Hematopoietic multipotent progenitor cell treated with erythropoietin and hydrocortisone succinate and interleukin-3 and kit ligand, for 6 days (in vitro differentiated cells): ENCODE measurements around the gene RBBP8NL.

ENCODE experiments used
- DNase-seq: peaks from one replicate; pipeline ENCODE4 v3.0.0-alpha.2; 2015

Gene RBBP8NL

DNA sequence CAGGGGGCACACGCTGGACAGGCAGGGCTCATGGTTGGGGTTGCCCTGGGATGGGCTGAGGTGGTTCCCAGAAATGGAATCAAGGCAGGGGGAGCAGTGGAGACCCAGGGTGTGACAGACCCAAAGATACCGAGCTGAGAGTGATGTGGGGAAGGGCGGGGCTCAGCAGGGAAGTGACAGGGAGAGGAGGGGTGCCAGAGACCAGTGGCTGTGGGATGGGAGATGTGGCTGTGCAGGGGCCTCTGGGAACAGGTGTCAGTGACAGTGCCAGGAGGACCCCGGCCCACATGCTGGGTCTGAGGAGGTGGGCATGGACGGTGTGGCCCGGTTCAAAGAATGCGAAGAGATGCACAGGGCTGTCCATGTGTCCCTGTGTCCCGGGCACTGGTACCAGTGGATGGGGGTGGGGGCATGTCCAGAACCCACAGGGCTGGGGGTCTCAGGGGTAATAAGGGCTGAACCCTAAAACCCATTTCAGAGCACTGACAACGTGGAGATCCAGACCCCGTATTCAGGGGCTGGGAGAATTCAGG lies 21.3 kb downstream of the RBBP8NL start:
- DNase-seq = no peak

DNA sequence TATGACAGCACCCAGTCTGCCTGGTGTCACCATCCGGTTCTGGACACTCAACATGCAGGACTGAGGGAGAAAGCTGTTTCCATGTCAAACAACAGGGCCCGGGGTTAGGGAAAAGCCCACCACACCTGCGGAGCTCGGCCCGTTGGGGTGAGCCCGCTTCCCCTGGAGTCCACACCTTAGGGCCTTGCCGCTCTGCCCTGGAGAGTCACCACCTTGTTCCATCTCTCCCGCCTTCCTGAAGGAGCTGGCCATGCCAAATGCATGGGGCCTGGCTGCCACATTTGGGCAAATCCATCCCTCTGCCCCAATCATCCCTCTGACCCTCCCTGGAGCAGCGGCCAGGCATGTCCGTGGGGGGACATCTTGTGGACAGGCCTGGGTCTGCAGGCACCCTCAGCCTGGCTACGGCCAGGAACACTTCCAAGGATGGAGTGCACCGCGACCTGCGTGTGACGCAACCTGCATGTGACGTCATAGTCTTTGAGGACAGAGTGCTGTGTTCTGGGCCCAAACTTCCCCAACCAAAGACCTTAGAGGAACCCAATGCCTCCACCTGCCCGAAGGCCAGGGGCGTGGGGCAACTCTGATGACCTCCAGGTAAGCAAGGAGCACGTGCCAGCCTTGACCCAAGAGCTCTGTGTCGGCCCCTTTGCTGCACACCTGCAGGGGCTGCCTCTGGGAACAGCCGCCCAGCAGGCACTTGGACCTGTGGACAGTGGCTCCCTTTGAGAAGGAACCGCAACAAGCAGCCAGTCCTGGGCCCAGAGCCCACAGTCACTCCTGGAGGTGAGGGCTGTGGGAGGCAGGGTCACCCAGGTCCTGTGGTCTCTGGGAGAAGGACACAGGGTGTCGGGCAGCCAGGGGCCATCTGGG lies 22.0 kb downstream of the RBBP8NL start:
- DNase-seq = no peak

DNA sequence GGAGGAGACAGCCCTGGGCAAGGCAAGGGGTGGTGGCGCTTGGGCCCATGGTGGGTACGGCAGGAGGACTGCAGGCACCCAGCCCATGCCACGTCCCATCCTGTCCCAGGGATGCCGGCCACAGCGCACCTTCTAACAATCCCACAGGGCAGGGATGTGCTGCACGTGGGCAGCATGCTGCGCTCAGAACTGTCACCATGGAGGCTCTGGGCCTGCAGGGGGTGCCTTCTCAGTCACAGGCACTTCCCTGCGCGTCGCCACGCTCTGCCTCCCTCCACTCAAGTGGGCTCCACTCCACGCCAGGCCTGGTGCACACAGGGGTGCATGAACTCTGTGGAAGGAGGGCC lies 22.6 kb downstream of the RBBP8NL start:
- no peak for DNase-seq

DNA sequence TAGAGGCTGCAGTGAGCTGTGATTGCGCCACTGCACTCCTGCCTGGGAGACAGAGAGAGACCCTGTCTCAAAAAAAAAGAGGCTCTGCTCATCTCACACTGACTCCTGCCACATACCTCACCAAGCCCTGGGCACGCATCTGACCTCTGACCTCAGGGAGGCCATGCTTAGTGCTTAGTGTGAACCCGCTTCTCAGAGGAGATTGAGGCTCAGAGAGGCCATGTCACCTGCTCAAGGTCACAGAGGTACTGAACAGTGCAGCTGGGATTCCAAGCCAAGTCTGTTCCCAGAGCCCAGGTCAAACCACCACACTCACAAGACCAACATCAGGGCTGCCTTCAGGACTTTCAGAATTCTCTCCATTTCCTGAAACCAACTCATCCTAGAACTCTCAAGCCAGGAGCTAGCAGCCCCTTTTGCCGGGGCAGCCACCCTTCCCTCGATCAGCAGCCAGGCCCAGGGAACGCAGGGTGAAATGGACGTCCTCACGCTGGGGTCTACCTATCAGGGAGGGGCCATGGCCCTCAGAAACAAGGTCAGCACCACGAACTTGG lies 23.1 kb downstream of the RBBP8NL start:
- DNase-seq = no peak

DNA sequence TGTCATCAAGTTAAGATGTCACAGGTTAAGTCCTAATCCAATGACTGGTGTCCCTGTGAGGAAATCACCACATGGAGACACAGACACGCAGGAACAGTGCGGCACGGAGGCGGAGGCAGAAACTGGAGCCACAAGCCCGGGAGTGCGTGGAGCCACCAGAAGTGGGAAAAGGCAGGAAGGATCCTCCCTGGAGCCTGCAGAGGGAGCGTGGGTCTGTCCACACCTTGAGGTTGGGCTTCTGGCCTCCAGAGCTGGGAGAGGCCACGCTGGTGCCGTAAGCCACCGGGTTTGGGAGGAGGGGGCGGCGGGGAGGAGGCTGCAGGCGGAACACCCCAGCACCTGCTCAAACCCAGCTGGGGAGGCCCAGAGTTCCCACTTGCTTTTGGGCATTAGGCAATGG lies 24.0 kb downstream of the RBBP8NL start:
- no peak for DNase-seq

DNA sequence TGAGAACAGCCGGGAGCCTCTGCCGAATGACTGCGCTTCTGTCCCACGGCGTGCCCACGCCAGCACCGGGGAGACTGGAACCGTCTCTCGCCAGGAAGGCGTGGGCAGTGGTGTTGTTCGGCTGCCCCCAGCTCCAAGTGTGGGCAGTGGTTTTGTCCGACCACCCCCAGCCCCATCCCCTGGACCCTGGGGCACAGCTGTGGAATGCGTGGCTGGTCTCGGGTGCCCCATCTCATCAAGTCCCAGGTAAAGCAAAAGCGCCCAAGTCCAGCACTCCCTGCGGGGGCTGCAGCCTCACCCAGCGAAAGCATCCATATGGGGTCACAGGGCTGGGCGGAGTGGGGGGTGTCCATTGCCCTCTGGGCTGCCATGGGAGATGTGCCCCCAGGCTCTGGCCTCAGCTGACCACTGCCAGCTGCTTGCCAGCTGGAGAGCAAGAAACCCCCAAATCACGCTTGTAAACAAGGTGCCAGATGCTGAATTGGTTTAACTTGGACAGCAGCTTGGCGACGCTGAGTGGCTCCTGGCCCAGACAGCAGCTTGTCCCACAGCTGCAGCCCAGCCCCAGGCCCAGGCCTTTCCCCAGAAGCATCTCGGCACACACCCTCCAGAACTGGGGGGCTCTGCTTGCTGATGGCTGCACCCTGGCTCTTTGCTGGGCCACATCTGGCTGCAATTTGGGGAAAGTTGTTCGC lies 24.7 kb downstream of the RBBP8NL start:
- no peak for DNase-seq

DNA sequence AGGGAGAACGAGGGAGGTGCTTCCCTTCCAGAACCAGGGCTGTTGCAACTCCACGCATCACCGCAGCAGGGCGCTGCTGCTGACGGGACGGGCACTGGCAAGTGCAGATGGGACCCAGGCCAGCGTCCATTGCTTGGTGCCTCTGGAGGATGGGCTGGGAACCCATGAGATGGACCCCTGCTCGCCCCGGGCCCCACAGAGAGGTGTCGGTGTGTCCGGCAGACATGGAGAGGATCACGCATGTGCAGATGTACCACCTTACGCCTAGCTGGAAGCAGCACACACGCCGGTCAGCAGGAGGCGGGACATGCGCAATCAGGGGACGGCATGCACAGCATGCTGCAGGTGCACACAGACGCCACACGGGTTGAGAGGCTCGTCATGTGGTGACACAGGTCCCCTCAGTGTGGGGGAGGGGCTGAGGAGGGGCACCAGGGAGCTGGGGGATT lies 26.0 kb downstream of the RBBP8NL start:
- DNase-seq = no peak

DNA sequence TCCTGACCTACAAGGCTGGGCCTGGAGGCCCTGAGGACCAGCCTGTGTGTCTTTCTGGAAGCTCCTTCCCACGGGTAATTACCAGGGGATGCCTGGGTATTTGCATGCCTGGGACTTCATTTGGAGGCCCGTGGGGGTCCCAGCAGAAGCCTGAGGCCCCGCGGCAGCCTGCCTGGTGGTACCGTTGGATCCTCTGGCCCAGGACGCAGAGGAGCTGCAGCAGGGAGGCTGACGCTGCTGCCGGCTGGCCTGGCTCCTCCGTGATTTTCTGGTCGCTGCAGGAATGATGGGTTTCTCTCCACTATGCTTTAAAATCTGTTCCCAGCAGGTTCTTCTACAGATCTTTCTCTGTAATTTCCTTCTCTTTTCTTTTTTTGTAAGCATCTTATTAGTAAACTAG lies 26.8 kb downstream of the RBBP8NL start:
- DNase-seq = no peak

DNA sequence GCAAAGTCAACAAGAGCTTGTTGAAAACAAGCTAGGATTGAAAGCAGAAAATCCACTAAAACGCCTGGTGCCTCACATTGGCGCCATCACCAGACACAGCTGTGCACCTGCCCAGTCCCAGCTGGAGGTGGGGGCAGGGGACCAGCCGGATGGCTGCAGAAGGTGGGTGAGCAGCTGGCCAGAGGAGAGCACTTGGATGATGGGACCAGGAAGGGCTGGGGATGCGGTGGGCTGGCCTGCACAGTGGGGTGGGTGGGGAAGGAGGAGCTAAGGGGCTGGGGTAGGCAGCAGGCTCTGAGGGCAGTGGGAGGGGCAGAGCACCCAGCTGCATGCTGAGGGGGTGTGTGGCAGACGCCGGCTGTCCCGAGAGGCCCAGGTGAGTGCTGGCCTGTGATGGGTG lies 27.3 kb downstream of the RBBP8NL start:
- DNase-seq = no peak

DNA sequence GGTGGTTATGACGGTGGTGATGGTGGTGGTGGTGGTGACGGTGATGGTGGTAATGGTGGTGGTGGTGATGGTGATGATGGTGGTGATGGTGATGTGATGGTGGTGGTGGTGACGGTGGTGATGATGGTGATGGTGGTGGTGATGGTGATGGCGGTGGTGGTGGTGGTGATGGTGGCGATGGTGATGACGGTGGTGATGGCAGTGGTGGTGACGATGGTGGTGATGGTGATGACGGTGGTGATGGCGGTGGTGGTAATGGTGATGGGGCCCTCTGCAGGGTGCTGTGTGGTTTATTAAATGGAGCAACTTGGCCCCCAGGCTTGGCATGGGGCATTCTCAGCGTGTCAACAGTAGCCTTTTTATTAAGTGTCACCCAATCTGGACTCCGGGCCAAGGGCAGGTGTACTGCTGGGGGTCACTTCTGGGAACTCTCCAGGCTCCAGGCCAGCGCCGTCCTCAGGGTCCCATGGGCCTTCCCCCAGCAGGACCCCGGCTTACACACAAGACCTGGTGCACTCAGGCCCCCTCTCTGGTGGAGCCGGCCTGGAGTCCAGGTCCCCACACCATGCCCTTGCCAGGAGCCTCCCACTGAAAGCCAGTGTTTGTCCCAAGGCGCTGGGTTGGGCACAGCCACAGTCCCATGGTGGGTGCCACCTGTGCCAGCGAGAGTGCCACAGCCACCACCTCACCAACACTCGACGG lies 29.1 kb downstream of the RBBP8NL start:
- DNase-seq = no peak

DNA sequence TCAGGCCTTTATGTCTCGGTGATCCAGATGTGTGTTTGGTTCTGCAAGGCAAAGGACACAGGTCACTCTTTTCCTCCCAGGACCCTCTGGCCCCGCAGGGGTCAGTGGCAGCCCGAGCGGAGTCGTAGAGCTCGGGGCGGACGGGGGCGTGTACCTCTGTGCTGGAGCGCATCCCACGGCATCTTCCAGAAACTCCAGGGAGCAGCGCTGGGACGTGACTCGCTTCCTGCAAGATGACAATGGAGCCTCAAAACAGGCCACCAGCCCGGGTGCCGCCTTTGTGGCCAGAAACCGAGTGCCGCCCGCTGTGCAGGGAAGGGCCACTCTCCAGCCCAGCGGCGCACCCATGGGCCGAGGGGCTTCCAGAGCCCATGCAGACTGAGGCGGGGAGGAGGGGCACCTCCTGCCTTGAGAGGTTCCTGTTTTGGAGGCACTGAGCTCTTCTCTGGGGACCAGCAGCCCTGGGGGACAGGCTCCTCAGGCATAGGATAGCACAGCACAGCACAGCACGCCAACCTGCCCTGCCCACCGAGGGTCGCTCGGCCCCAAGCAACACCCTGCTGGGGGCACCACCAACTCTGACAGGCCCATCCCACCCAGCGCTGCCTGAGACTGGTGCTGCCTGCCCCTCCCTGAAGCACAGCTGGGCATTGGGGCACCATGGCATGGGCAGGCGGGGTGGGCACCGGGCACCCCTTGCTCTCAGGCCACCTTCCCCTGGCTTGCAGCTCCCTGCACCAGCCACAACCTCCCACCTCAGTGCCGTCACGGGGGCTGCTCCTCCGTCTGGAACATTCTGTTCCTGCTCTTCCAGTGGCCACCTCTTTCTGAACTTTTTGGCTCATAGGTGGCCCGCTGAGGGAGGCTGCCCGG lies 30.7 kb downstream of the RBBP8NL start:
- no peak for DNase-seq

DNA sequence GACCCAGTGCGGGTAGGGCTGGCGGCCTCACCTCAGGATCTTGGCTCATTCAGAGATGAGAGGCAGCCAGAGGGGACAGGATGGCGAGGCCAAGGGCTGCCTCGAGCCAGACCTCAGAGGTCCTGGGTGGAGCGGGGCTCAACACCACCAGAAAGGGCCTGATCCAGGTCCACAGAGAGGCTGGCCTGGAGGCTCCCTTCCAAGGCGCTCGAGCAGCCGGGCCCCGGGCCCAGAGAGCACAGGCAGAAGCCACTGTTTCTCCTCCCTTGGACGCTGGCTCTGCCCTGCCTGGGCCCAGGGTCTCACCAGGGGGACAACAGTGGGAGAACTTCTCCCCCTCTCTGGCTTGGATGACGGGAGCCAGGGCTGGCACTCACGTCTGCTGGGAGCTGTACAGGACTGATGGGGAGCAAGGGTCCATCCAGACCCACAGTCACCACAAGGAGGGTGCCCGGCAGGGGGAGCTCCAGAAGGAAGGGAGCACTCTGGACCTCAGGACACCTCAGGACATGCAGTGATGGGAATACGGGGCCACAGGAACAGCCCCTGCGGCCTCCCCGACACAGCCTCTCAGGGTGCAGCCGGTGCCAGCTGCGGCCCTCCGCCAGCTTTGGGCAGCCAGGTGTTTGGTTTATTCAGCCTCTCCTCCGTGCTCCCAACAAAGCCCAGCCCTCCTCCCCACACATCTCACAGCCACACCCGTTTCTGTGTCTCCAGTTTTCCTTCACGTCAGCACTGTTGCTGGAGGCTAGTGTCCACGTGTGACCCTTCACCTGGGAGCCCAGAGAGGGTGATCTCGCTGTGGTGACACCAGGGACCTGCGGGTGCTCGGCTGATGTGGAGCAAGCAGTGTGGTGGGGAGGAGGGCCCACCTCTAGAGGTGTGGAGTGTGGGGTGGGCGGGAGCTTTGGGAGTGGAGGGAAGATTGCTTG lies 31.8 kb downstream of the RBBP8NL start:
- DNase-seq = no peak

DNA sequence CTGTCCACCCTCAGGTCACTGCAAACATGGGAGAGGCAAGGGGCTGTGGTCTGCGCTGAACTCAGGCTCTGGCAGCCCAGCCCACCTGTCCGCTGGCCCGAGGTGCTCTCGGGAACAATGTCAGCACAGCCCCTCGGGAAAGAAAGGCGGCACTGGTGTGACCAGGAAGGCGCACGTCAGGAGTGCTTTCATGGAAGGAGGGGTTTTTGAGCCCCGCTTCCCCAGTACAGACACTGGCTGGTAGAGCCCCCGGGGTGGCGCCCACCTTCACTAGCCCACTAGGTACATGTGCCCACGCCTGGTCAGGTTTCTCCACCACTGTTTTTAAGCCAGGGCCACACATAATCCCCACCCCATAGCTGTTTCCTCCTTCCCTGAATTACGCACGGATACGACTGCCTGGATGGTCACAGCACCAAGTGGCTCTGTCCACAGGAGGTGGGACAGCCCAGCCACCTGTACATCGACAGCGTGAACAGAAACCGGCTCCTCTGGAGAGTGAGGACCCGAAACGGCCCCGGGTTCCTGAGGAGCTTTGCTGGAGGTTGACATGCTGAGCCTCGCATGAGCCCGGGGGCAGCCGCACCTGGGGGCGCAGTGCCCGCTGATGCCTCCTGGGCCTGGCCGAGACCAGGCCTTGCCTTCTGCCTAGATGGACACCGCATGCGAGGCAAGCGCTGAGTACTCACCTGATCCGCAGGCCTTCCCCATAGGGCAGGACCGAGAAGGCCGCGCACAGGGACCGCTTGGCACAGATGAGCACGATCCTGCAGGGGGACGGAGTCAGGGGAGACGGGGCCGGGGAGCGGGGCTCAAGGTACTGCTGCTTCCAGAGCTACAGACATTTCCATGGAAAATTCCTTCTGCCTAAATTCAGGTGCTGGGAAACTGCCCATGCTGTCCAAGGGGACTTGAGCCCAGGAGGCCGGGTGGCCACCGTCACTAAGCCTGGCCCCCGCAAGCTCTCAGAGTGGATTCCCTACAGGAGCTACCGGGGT lies 32.8 kb downstream of the RBBP8NL start:
- no peak for DNase-seq

DNA sequence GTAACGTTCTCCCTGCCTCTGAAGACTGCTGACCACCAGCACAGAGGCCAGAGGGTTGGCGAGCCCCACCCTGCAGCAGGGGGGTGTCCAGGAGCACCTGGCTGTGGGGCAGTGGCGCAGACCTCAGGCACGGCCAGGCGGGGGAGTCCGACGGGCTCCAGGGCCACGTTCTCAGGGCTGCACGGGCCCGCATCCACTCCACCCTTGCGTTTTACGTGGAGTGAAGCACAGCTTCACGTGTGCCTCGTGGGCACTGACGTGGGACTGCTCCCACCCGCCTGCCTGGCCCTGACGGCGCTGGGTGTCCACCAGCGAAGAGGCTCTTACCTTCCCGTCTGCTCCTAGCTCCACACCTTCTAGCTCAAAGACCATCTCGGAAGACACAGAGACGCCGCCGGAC lies 33.5 kb downstream of the RBBP8NL start:
- DNase-seq = no peak

DNA sequence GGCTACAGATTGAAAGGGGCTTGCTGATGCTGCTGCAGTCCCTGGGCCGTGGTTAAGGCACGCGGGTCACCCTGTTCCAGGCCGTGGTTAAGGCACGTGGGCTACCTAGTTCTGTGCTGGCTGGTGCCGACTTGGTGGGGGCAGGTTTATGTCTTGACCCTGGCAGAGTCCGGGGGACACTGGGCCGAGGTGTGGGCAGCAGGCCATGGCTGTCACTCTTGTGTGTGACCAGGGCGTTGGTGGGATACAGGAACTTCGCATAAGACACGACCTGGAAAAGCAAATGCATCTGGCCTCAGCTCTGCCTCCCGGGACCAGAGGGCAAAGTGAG lies 34.0 kb downstream of the RBBP8NL start:
- no peak for DNase-seq

DNA sequence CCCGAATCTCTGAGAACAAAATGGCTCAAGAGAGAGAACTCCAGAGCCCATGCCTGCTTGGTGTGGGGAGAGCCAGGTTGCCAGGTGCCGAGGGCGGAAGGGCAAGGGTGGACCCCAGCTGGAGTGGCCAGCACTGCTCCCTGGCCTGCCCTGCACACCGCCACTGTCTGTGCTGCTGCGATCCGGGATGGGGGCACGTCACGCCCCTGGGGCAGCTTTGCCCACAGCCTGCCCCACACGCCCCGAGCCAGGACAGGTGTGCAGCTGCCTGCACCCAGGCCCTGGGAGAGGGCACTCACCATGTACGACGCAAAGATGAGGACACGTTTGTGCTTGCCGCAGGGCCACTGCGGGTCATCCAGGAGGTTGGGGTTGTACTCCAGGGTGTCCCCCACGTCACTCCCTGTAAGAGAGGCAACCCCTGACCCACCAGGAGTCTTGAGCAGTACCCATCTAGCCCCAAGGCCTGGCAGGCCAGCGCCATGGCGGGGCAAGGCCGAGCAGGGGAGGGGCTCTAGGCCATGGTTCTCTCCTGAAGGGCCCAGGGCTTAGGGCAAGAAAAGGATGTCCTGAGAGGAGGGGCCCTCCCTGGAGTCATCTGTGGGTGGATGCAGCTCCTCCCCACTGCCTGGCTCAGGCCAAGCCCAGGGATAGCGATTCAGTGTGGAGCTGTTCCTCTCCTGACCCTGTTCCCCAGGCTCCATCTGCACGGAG lies 34.6 kb downstream of the RBBP8NL start:
- DNase-seq = no peak

DNA sequence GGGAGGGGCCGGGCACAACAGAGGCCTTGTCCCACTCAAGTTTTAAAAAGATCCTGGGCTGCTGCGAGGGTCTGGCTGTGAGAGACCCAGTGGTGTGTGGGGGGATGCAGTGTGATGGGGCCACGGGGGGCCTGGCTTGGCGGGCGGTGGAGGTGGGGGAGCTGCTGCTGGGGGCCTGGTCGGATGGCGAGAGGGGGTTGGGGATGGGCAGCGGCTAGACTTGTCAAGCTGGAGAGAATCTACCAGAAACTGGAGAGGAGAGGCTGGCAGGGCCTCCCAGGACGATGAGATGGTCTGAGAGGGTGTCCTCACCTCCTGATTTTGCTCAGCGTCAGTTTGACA lies 35.3 kb downstream of the RBBP8NL start:
- no peak for DNase-seq

DNA sequence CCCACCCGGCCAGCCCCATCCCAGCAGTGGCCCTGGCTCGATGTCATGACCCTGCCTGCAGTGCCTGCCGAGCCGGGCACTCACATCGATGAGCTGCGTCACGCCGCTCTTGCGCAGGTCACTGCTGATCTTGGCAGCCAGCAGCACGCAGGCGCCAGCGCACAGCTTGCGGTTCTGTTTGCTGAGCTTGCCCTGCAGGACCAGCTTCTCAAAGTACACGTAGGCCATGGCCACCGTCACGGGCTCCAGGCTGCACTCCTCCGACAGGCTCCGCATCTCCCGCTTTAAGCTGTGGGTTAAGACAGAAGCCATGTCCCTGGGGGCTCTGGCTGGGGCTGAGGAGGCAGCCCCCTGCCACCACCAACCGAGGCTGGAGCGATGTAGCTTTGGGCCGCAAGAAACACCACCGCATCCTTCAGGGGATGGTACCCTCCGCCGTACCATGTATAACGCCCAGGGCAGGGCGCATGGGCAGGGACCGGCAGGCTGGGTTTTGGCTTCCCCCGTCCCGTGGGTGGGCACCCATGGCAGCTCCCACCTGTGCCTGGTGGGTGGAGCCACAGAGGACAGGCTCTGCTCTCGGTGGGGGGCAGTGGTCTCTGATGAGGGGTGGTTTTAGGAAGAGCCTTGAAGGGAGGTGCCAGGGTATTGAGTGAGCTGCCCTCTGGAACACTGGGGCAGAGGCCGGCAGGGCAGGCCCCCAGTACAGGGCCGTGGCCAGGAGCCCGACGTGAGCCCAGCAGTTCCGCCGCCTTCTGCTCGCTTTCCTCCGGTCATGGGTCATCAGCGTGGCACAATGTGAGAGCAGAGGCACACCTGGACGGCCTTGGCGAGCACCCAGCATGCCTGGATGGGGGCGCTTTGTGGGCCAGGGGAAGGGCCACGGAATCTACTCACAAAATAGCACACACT lies 35.9 kb downstream of the RBBP8NL start:
- DNase-seq = no peak
